Activated gamma-delta T cell treated with Interleukin-2 at 50 U/mL for 16 hours (primary cell): ENCODE data around the gene CDH18.

Experiments
- DNase-seq: peaks from one replicate; pipeline ENCODE4 v3.0.0-alpha.2; 2020

CDH18 gene

GRCh38 chr5:19713740-19714139, 274.3 kb downstream of the CDH18 start:
- DNase-seq: no peak

- DNase-seq: no peak
Measured at GRCh38 chr5:19709403-19709802, 278.6 kb downstream of the CDH18 start.

- no peak for DNase-seq
Measured at GRCh38 chr5:19706776-19707175, 281.2 kb downstream of the CDH18 start.

GRCh38 chr5:19701731-19702130, 286.3 kb downstream of the CDH18 start:
- no peak for DNase-seq

- no peak for DNase-seq
Measured at GRCh38 chr5:19694949-19695611, 292.9 kb downstream of the CDH18 start.

- no peak for DNase-seq
Measured at GRCh38 chr5:19690978-19691377, 297.0 kb downstream of the CDH18 start.

GRCh38 chr5:19685473-19685872, 302.5 kb downstream of the CDH18 start:
- DNase-seq: no peak

GRCh38 chr5:19676895-19677294, 311.1 kb downstream of the CDH18 start:
- no peak for DNase-seq

- DNase-seq: no peak
Measured at GRCh38 chr5:19660679-19661078, 327.3 kb downstream of the CDH18 start.

GRCh38 chr5:19655627-19656026, 332.4 kb downstream of the CDH18 start:
- DNase-seq: no peak

- no peak for DNase-seq
Measured at GRCh38 chr5:19638461-19638860, 349.5 kb downstream of the CDH18 start.

- DNase-seq: no peak
Measured at GRCh38 chr5:19630876-19631275, 357.1 kb downstream of the CDH18 start.

GRCh38 chr5:19626211-19626610, 361.8 kb downstream of the CDH18 start:
- no peak for DNase-seq

- DNase-seq: no peak
Measured at GRCh38 chr5:19625562-19625961, 362.4 kb downstream of the CDH18 start.

GRCh38 chr5:19619571-19619970, 368.4 kb downstream of the CDH18 start:
- no peak for DNase-seq

GRCh38 chr5:19616701-19617215, 371.2 kb downstream of the CDH18 start:
- DNase-seq: no peak

GRCh38 chr5:19615661-19616060, 372.3 kb downstream of the CDH18 start:
- DNase-seq: no peak

GRCh38 chr5:19615071-19615470, 372.9 kb downstream of the CDH18 start:
- DNase-seq: no peak

- DNase-seq: no peak
Measured at GRCh38 chr5:19608444-19609002, 379.5 kb downstream of the CDH18 start.

- no peak for DNase-seq
Measured at GRCh38 chr5:19605846-19606407, 382.1 kb downstream of the CDH18 start.

- DNase-seq: no peak
Measured at GRCh38 chr5:19584131-19584530, 403.9 kb downstream of the CDH18 start.

- no peak for DNase-seq
Measured at GRCh38 chr5:19577882-19578281, 410.1 kb downstream of the CDH18 start.

GRCh38 chr5:19568004-19568403, 420.0 kb downstream of the CDH18 start:
- DNase-seq: no peak

- DNase-seq: no peak
Measured at GRCh38 chr5:19565466-19565865, 422.5 kb downstream of the CDH18 start.

- DNase-seq: no peak
Measured at GRCh38 chr5:19564036-19564435, 424.0 kb downstream of the CDH18 start.
